K562 (cell line): ENCODE results near the gene GATC. TPM values are rescaled to one million over a fixed set of nuclear protein-coding genes. Genes with fewer than 3 reads are reported as not detected.

ENCODE experiments used
- CTCF ChIP-seq, 3 experiments: IDR thresholded peaks in 2 of 3; conservative IDR thresholded peaks in 1 of 3; 2 replicates each; pipeline ENCODE4 v1.5.1; 2011 to 2012; ENCODE audit warnings: low read length in 3 of 3, mild to moderate bottlenecking in 3 of 3, control low read depth in 2 of 3, improper control_type of control experiment in 1 of 3, inconsistent platforms in 1 of 3, low read depth in 1 of 3, mixed read lengths in 1 of 3, moderate library complexity in 1 of 3; ENCODE audit not compliant: insufficient read depth in 2 of 3
- E4F1 ChIP-seq: fragments of 250-450 bp; sonication (Bioruptor Pico); IDR thresholded peaks from 2 replicates; pipeline ENCODE4 v1.5.0; 2021; ENCODE audit warnings: mild to moderate bottlenecking, borderline replicate concordance
- MGA ChIP-seq: fragments of 450-650 bp; IDR thresholded peaks from 2 replicates; pipeline ENCODE4 v1.6.1; 2016; ENCODE audit warnings: mild to moderate bottlenecking, moderate library complexity
- PHF8 ChIP-seq: fragments of 200-600 bp; sonication (generic); IDR thresholded peaks from 2 replicates; pipeline ENCODE4 v1.6.1; 2012; ENCODE audit warnings: mixed run types, mild to moderate bottlenecking, inconsistent platforms, low read length, moderate library complexity, borderline replicate concordance
- ZBED1 ChIP-seq: IDR thresholded peaks from 2 replicates; pipeline ENCODE4 v1.6.1; 2014
- ZKSCAN1 ChIP-seq: fragments of 150-350 bp; IDR thresholded peaks from 2 replicates; pipeline ENCODE4 v1.6.1; 2016; ENCODE audit warnings: low read depth, low read length
- ZNF174 ChIP-seq: fragments of 250-450 bp; sonication (Bioruptor Pico); IDR thresholded peaks from 2 replicates; pipeline ENCODE4 v1.4.0; 2020; ENCODE audit warnings: mild to moderate bottlenecking
- ZNF77 ChIP-seq: fragments of 250-450 bp; sonication (Bioruptor Pico); IDR thresholded peaks from 2 replicates; pipeline ENCODE4 v1.5.0; 2020
- polyA plus RNA-seq, 8 experiments: library from polyadenylated mRNA; depleted of rRNA in 4 of 8; stranded (reverse) in 5 of 8; unstranded in 3 of 8; fragments of >200 nt; fragmentation: Nextera tagmentation in 2 of 8; fragmentation: Illumina TruSeq in 1 of 8; extraction: Ambion mirVana in 2 of 8; extraction: Trizol in 1 of 8; gene quantifications; 2 replicates each; pipeline versions ENCODE4 v1.2.1 to v1.2.3, GENCODE V29; 2011 to 2014; ENCODE audit warnings: inconsistent platforms in 1 of 8, missing spikeins in 1 of 8
- total RNA-seq, 7 experiments: library from RNA; depleted of rRNA in 6 of 7; stranded (reverse); fragments of >200 nt in 6 of 7; fragmentation: Illumina TruSeq in 2 of 7; extraction: Trizol in 2 of 7; gene quantifications; 2 replicates each; pipeline versions ENCODE4 v1.2.1 to v1.2.3, GENCODE V29; 2011 to 2021; ENCODE audit warnings: low replicate concordance in 1 of 7

GATC gene
- total and polyA plus RNA-seq, 9 of the 15 experiments (the other 6 are each of a cell fraction or from before 2014, with no cell fraction given): 5.8 to 52.6 (median 28.2) TPM

GRCh38 chr12:120469450-120470149, 23.4 kb downstream of the GATC start, which contains the start of gene SRSF9 (continued):
- TF ChIP-seq ZNF77 (no peak), ZBED1 (peak; percentile 81), E4F1 (CRISPR knock-in tag) (no peak), ZKSCAN1 (peak; percentile 47; the same call in 1 of the 2 replicates), ZNF174 (CRISPR knock-in tag) (no peak), PHF8 (peak; percentile 85; the same call in 1 of the 2 replicates), MGA (peak; percentile 60), CTCF (IDR thresholded peaks at IDR 0.05 in 2 of 3, conservative IDR thresholded peaks at IDR 0.05 in 1 of 3; ENCODE audit: insufficient read depth in 2 of 3, low read depth in 1 of 3, low read length in 3 of 3) (peak; percentile 88 to 94 (median 93))
